GM12892 (cell line): ENCODE data around the gene ADCY6.

Experiments used
- POLR2A ChIP-seq: IDR thresholded peaks from 2 replicates; pipeline ENCODE4 v1.6.1; 2011; ENCODE audit warnings: low read depth, low read length, control low read depth
- TAF1 ChIP-seq: IDR thresholded peaks from 2 replicates; pipeline ENCODE4 v1.6.1; 2011; ENCODE audit warnings: low read depth, mild to moderate bottlenecking, control low read depth, low read length, borderline replicate concordance

- TF ChIP-seq TAF1 (no peak), POLR2A (no peak)
These were observed 5.5 kb downstream of the ADCY6 start for GRCh38 chr12:48783432-48783831.
